Activated T-cell treated with anti-CD3 and anti-CD28 coated beads for 48 hours (primary cell): ENCODE data around the gene HS3ST2.
"Not testable (repeated sequence)": the region's sequence is repeated elsewhere in the genome, so short reads cannot be mapped to it uniquely, and the experiment has no call there.

ENCODE experiments used
- DNase-seq: peaks from one replicate; pipeline ENCODE4 v3.0.0-alpha.2; 2020; ENCODE audit warnings: low read depth

The HS3ST2 gene

GRCh38 chr16:22934786-22935185 is 120.8 kb downstream of the HS3ST2 start:
- DNase-seq = no peak

GRCh38 chr16:22937169-22937568 is 123.2 kb downstream of the HS3ST2 start:
- DNase-seq = no peak

GRCh38 chr16:22938647-22939046 is 124.7 kb downstream of the HS3ST2 start:
- DNase-seq = no peak

GRCh38 chr16:22939744-22940363 is 125.9 kb downstream of the HS3ST2 start:
- not testable (repeated sequence) for DNase-seq

- DNase-seq = no peak
Measured at GRCh38 chr16:22941970-22942501, 128.1 kb downstream of the HS3ST2 start.

GRCh38 chr16:22942811-22943210 is 128.8 kb downstream of the HS3ST2 start:
- no peak for DNase-seq

- DNase-seq = no peak
Measured at GRCh38 chr16:22945361-22945760, 131.4 kb downstream of the HS3ST2 start.

DNA sequence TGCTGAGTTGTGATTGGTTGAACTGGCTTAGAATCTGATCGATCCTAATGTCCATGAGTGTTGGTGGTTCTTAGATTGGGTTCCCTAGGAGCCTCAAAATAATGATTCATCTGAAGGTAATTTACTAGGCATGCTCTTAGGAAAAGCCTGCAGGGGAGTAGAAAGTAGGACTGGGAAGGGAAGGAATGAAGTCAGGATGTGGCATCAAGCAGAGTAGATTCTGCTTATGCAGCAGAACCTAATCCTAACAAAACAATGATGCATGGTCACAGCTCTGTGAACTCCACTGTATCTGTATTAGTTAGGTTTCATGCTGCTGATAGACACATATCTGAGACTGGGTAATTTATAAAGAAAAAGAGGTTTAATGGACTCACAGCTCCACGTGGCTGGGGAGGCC is 132.5 kb downstream of the HS3ST2 start:
- no peak for DNase-seq

DNA sequence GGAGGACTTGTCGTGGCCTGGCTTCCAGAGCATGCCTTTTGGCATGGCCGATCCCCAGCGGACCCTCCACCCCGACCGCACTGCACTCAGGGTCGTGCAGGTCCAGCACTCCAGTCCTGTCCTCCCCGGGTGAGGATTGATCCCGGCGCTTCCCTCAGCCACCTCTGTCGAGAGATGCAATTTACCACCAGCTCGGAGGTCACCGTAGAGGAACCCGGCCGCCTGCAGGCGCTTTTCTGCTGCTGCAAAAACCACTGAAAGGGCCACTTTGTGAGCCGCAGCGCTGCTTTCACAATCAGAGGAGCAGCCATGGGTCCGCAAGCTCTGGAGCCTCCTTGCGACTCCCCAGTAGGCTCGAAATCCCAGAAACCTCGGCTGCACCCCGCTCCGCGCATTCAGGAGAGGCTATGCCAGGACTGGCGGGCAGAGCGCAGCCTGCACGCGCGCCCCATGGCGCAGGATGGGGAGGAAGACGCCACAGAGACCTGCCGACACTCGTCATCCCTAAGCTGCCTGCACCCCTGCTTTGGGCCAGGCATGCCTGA is 134.2 kb downstream of the HS3ST2 start:
- DNase-seq = no peak

DNA sequence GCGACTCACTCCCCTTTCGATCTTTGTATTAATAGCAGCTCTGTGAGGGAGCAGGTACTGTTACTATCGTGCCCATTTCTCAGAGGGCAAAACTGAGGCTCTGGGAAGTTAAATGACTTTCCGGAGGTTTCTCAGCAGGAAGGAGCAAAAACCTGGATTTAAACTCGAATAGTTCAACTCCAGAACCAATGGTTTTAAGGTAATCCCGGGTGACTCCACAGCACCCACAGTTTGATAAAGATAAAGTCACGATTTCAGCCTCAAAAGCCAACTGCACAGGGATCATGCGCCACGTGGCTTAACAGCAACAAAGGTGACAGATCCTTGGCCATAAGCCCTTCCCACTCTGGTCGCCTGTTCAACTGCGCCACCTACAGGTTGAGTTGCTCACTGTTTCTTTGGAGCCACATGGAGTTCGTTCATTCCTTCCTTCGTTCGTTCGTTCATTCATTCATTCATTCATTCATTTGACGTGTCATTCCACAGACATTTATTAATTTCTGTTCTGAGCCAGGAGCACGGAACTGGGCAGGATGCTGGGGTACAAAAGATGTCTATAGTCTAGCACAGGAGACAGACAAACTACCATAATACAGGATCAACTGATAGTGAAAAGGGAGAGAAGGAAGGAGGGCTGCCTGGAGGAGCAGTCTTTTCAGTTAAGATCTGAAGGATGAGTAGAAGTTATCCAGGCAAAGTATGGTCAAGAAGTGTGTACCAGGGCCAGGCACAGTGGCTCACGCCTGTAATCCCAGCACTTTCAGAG is 134.8 kb downstream of the HS3ST2 start:
- peak; percentile 54 for DNase-seq

- no peak for DNase-seq
Measured at GRCh38 chr16:22955461-22956070, 141.6 kb downstream of the HS3ST2 start.

DNA sequence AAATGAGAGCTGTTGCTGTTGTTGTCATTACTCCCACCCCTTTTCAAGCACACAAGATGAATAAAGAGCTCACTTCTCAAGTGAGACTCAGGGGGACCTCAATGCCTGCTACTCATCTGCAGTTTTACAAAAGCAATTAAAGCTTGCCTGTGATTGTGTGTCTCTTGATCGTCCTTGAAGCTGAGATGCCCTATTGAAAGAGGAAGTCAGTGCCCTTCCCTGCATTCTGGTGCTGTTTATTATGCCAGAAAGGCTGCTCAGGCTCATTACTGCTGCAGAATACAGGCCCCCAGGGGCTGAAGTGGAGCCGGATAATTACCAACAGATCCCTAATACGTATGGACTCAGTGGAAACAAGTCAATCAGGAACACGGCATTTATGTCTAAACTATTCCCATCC is 147.2 kb downstream of the HS3ST2 start:
- no peak for DNase-seq

GRCh38 chr16:22962905-22963304 is 148.9 kb downstream of the HS3ST2 start:
- DNase-seq = no peak
